HEK293 (cell line): ENCODE data around the gene PCDHB6.
"Not testable (repeated sequence)": the region's sequence is repeated elsewhere in the genome, so short reads cannot be mapped to it uniquely, and the experiment has no call there.

Source experiments
- ZBTB1 ChIP-seq: fragments of 450-650 bp; formaldehyde crosslinking; IDR thresholded peaks from 2 replicates; pipeline ENCODE4 v1.5.1; 2016; ENCODE audit warnings: missing biosample characterization, missing genetic modification characterization
- ZNF596 ChIP-seq: fragments of 450-650 bp; IDR thresholded peaks from 2 replicates; pipeline ENCODE4 v1.5.0; 2018; ENCODE audit warnings: missing biosample characterization, mild to moderate bottlenecking, missing genetic modification characterization, moderate library complexity
- TF ChIP-seq, protein P1 (sequence below): fragments of 450-650 bp; formaldehyde crosslinking; IDR thresholded peaks from 2 replicates; pipeline ENCODE4 v1.5.1; 2016; ENCODE audit warnings: missing biosample characterization, missing genetic modification characterization
- TF ChIP-seq, protein P2 (sequence below): fragments of 450-650 bp; formaldehyde crosslinking; IDR thresholded peaks from 2 replicates; pipeline ENCODE4 v1.5.1; 2016; ENCODE audit warnings: missing biosample characterization, missing genetic modification characterization
- TF ChIP-seq, protein P3 (sequence below): fragments of 450-650 bp; formaldehyde crosslinking; IDR thresholded peaks from 2 replicates; pipeline ENCODE4 v1.5.1; 2016; ENCODE audit warnings: missing biosample characterization, missing genetic modification characterization

DNA sequence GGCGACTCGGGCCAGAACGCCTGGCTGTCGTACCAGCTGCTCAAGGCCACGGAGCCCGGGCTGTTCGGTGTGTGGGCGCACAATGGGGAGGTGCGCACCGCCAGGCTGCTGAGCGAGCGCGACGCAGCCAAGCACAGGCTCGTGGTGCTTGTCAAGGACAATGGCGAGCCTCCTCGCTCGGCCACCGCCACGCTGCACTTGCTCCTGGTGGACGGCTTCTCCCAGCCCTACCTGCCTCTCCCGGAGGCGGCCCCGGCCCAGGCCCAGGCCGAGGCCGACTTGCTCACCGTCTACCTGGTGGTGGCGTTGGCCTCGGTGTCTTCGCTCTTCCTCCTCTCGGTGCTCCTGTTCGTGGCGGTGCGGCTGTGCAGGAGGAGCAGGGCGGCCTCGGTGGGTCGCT lies 44.5 kb downstream of the PCDHB6 start:
- not testable (repeated sequence) for TF ChIP-seq ZBTB1; ZNF596 (tag by site-specific recombination)
- TF ChIP-seq, protein P1, sequence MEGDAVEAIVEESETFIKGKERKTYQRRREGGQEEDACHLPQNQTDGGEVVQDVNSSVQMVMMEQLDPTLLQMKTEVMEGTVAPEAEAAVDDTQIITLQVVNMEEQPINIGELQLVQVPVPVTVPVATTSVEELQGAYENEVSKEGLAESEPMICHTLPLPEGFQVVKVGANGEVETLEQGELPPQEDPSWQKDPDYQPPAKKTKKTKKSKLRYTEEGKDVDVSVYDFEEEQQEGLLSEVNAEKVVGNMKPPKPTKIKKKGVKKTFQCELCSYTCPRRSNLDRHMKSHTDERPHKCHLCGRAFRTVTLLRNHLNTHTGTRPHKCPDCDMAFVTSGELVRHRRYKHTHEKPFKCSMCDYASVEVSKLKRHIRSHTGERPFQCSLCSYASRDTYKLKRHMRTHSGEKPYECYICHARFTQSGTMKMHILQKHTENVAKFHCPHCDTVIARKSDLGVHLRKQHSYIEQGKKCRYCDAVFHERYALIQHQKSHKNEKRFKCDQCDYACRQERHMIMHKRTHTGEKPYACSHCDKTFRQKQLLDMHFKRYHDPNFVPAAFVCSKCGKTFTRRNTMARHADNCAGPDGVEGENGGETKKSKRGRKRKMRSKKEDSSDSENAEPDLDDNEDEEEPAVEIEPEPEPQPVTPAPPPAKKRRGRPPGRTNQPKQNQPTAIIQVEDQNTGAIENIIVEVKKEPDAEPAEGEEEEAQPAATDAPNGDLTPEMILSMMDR (tag by site-specific recombination) = not testable (repeated sequence)
- TF ChIP-seq, protein P2, sequence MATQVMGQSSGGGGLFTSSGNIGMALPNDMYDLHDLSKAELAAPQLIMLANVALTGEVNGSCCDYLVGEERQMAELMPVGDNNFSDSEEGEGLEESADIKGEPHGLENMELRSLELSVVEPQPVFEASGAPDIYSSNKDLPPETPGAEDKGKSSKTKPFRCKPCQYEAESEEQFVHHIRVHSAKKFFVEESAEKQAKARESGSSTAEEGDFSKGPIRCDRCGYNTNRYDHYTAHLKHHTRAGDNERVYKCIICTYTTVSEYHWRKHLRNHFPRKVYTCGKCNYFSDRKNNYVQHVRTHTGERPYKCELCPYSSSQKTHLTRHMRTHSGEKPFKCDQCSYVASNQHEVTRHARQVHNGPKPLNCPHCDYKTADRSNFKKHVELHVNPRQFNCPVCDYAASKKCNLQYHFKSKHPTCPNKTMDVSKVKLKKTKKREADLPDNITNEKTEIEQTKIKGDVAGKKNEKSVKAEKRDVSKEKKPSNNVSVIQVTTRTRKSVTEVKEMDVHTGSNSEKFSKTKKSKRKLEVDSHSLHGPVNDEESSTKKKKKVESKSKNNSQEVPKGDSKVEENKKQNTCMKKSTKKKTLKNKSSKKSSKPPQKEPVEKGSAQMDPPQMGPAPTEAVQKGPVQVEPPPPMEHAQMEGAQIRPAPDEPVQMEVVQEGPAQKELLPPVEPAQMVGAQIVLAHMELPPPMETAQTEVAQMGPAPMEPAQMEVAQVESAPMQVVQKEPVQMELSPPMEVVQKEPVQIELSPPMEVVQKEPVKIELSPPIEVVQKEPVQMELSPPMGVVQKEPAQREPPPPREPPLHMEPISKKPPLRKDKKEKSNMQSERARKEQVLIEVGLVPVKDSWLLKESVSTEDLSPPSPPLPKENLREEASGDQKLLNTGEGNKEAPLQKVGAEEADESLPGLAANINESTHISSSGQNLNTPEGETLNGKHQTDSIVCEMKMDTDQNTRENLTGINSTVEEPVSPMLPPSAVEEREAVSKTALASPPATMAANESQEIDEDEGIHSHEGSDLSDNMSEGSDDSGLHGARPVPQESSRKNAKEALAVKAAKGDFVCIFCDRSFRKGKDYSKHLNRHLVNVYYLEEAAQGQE = not testable (repeated sequence)
- TF ChIP-seq, protein P3, sequence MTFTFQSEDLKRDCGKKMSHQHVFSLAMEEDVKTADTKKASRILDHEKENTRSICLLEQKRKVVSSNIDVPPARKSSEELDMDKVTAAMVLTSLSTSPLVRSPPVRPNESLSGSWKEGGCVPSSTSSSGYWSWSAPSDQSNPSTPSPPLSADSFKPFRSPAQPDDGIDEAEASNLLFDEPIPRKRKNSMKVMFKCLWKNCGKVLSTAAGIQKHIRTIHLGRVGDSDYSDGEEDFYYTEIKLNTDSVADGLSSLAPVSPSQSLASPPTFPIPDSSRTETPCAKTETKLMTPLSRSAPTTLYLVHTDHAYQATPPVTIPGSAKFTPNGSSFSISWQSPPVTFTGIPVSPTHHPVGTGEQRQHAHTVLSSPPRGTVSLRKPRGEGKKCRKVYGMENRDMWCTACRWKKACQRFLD (tag by site-specific recombination) = not testable (repeated sequence)
